PFSK-1 (cell line): ENCODE measurements around the gene TRMT10A. TPM values are rescaled to one million over a fixed set of nuclear protein-coding genes. Genes with fewer than 3 reads are reported as not detected.

Experiments
- FOXP2 ChIP-seq: optimal IDR thresholded peaks from 2 replicates; pipeline ENCODE3; 2011; ENCODE audit warnings: borderline replicate concordance, control low read depth, inconsistent platforms; ENCODE audit not compliant: insufficient read depth; ENCODE audit errors: extremely low read length, extremely low read depth
- POLR2AphosphoS5 ChIP-seq: IDR thresholded peaks from 2 replicates; pipeline ENCODE4 v1.6.1; 2012; ENCODE audit warnings: low read depth, mild to moderate bottlenecking, control low read depth, low read length, moderate library complexity
- SIN3A ChIP-seq: IDR thresholded peaks from 2 replicates; pipeline ENCODE4 v1.6.1; 2012; ENCODE audit warnings: mild to moderate bottlenecking, low read length, moderate library complexity, borderline replicate concordance; ENCODE audit not compliant: insufficient read depth
- TAF1 ChIP-seq: IDR thresholded peaks from 2 replicates; pipeline ENCODE4 v1.6.1; 2012; ENCODE audit warnings: low read length, control low read depth, borderline replicate concordance; ENCODE audit not compliant: insufficient read depth
- polyA plus RNA-seq: library from polyadenylated mRNA; unstranded; fragments of >200 nt; gene quantifications from one replicate; pipeline ENCODE4 v1.2.1, GENCODE V29; 2012; ENCODE audit warnings: low read depth, missing spikeins; ENCODE audit not compliant: insufficient read length
- TF ChIP-seq, protein P1 (sequence below), 2 experiments: IDR thresholded peaks; 2 replicates each; pipeline versions ENCODE4 v1.6.1 to v1.8.0; 2011 to 2012; ENCODE audit warnings: low read depth in 2 of 2, low read length in 2 of 2, control low read depth in 1 of 2, inconsistent platforms in 1 of 2, mild to moderate bottlenecking in 1 of 2, moderate library complexity in 1 of 2; ENCODE audit not compliant: insufficient read depth in 1 of 2

The TRMT10A gene, protein sequence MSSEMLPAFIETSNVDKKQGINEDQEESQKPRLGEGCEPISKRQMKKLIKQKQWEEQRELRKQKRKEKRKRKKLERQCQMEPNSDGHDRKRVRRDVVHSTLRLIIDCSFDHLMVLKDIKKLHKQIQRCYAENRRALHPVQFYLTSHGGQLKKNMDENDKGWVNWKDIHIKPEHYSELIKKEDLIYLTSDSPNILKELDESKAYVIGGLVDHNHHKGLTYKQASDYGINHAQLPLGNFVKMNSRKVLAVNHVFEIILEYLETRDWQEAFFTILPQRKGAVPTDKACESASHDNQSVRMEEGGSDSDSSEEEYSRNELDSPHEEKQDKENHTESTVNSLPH
- polyA plus RNA-seq, result 3.3 TPM

DNA sequence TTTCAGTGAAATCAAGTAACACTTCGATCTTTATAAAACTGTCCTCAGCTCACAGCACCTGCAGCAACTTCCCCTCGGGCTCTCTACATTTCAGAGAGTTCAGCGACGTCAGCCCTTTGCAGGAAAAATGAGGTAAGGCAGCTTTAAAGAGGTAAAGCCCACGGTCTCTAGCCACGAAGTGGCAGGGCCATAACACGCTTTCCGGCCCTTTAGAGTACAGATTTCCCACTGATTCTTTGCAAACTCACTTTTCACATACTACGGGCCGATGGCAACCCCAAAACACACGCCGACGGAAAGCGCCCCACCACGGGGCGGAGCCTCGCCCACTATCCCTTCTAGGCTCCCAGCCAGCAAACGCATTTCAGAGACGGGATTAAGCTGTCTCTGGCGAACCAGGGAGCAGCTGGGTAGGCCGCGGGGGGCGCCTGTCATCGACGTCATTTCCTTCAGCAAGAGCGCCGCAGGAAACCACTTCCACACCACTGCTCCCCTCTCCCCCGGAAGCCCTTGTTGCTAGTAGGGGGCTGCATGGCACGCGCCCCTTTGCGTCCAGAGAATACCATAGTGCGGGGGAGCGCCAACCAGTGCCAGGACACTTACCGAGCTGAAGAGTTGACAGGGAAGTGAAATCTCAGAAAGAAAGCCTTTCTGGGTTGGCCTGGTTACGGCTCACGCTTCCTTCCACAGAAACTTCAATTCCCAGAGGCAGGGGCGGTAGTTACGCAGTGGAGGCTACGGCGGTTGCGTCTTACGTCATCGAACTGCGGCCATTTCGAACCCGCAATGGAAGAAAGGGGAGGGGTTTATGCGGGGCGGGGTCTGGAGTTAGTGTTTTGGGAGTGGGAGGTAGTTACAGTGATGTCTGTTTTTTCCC is at the start of gene TRMT10A:
Gene TRMT10A (minus strand): TSS at position 730 of the 877 bp plus-strand sequence. CDS start 4,701 bp downstream, outside the sequence.
- TF ChIP-seq FOXP2, result peak; percentile 4
- TF ChIP-seq POLR2AphosphoS5, result peak; percentile 66; the same call in 1 of the 2 replicates
- no peak for TF ChIP-seq SIN3A

DNA sequence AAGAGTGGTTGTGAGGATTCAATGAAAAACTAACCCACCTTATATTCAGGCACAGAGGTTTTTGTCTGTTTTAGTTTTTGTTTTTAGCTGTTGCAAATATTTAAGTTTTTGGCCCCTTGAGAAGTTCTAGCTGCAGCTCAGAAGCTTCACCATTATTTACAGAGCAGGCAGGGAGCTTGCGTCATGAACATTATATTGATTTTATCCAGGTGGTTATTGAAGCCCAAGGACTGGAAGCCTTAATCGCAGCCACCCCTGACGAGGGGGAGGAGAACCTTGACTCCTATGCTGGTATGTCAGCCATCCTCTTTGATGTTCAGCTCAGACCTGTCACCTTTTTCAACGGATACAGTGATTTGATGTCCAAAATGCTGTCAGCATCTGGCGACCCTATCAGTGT is 48.9 kb upstream of the TRMT10A start:
- TF ChIP-seq, protein P1, sequence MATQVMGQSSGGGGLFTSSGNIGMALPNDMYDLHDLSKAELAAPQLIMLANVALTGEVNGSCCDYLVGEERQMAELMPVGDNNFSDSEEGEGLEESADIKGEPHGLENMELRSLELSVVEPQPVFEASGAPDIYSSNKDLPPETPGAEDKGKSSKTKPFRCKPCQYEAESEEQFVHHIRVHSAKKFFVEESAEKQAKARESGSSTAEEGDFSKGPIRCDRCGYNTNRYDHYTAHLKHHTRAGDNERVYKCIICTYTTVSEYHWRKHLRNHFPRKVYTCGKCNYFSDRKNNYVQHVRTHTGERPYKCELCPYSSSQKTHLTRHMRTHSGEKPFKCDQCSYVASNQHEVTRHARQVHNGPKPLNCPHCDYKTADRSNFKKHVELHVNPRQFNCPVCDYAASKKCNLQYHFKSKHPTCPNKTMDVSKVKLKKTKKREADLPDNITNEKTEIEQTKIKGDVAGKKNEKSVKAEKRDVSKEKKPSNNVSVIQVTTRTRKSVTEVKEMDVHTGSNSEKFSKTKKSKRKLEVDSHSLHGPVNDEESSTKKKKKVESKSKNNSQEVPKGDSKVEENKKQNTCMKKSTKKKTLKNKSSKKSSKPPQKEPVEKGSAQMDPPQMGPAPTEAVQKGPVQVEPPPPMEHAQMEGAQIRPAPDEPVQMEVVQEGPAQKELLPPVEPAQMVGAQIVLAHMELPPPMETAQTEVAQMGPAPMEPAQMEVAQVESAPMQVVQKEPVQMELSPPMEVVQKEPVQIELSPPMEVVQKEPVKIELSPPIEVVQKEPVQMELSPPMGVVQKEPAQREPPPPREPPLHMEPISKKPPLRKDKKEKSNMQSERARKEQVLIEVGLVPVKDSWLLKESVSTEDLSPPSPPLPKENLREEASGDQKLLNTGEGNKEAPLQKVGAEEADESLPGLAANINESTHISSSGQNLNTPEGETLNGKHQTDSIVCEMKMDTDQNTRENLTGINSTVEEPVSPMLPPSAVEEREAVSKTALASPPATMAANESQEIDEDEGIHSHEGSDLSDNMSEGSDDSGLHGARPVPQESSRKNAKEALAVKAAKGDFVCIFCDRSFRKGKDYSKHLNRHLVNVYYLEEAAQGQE (IDR thresholded peaks at IDR 0.05; ENCODE audit: insufficient read depth in 1 of 2, low read depth in 2 of 2, low read length in 2 of 2), result no peak
- TF ChIP-seq FOXP2, result no peak
- no peak for TF ChIP-seq SIN3A
- TF ChIP-seq TAF1, result no peak
- TF ChIP-seq POLR2AphosphoS5, result no peak

DNA sequence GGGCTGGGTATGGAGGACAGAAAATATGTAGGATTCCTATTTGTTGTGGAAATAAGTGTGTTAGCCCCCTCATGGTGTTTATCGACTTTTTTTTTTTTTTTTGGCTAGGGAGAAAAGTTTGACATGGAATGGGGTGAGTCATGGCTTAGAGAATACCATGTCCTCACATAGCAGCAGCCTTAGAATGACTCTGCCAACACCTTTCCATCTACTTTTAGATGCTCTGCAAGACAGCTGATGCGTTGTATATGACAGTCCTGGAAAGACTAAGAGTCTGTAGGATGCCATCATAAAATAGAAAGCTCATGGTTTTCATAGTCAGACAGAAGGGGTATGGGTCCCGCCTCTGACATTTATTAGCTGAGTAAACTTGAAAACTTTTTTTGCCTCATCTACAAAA is 48.4 kb upstream of the TRMT10A start:
- TF ChIP-seq TAF1 (no peak), FOXP2 (no peak), SIN3A (no peak), POLR2AphosphoS5 (no peak)
- TF ChIP-seq, protein P1 (IDR thresholded peaks at IDR 0.05; ENCODE audit: insufficient read depth in 1 of 2, low read depth in 2 of 2, low read length in 2 of 2), result no peak

DNA sequence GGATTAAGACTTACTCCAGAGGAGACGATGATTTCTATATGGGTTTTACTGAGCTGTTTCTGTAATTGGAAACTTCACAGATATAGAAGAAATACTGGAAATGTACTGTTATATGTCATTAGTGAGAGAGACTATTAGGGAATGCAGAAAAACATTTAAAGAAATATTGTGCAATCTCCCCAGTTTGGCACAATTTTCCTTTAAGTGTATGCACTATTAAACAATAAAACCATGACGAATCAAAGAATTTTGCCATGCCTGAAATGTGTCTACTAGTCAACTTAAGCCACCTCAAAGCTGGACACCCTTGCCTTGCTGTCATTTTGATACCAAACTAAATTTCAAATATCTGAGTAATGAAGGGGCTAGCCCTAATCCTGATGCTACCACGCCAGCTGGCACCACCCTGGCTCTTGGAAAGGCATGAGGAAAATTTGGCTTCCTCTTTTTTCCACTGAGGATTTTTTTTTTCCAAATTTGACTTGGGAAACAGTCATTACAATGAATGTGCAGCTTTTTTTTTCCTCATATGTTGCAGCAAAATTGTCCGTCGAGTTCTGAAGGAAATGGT is 46.9 kb upstream of the TRMT10A start:
- TF ChIP-seq SIN3A (no peak), FOXP2 (no peak), TAF1 (no peak), POLR2AphosphoS5 (no peak)
- TF ChIP-seq, protein P1 (IDR thresholded peaks at IDR 0.05; ENCODE audit: insufficient read depth in 1 of 2, low read depth in 2 of 2, low read length in 2 of 2), result no peak

DNA sequence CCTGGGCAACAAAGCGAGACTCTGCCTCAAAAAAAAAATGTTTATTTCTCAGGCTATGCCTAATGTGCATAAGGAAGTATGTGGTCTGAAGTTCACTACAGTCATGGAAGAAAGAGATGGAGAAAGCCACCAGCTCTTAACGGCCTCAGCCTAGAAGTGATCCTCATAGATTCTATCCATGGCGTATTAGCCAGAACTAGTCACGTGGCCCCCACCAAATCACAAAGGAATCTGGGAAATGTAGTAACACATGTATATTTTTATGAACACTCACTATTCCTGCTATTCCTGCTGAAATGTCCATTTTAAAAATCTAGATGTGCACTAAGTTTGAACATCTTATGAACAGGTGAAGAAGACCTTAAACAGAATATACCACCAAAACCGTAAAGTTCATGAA is 44.6 kb upstream of the TRMT10A start:
- TF ChIP-seq TAF1 (no peak), POLR2AphosphoS5 (no peak), FOXP2 (no peak), SIN3A (no peak)
- TF ChIP-seq, protein P1 (IDR thresholded peaks at IDR 0.05; ENCODE audit: insufficient read depth in 1 of 2, low read depth in 2 of 2, low read length in 2 of 2), result no peak
